GM12878 (cell line): Measurements from ENCODE around the gene SEMA5B. TPM values are rescaled to one million over a fixed set of nuclear protein-coding genes. Genes with fewer than 3 reads are reported as not detected.
A peak's percentile ranks its signal among the peaks of the same experiment; 100 is the strongest.

Experiments
- ATAC-seq: fragments of 200-7000 bp; cut with Tn5 transposase; 3 replicates; pipeline ENCODE4 v1.9.1; 2020; ENCODE audit warnings: mild to moderate bottlenecking, moderate library complexity
- BruUV-seq: library from RNA; stranded (reverse); fragments of 400-500 nt; replicated peaks from 2 replicates; lab custom pipeline; 2021; lab: Mats Ljungman, UMichigan
- CTCF ChIA-PET: fragments of 300-600 bp; sonication (Branson Sonifier 250); formaldehyde crosslinking; extraction: SDS; loops from one replicate; lab custom pipeline; 2021; ENCODE audit warnings: inconsistent platforms; lab: Yijun Ruan, JAX
- POLR2A ChIA-PET: fragments of 350-600 bp; formaldehyde crosslinking; extraction: SDS; loops from one replicate; lab custom pipeline; 2021; ENCODE audit warnings: inconsistent platforms; lab: Charles Lee
- RAD21 ChIA-PET: fragments of 300-600 bp; sonication (Branson Sonifier 250); formaldehyde crosslinking; loops from one replicate; lab custom pipeline; 2023; ENCODE audit warnings: antibody characterized with exemption; ENCODE audit not compliant: unreplicated experiment; lab: Charles Lee
- SMC1A ChIA-PET: fragments of 300-600 bp; sonication (Branson Sonifier 250); formaldehyde crosslinking; loops from one replicate; lab custom pipeline; 2023; ENCODE audit not compliant: unreplicated experiment, uncharacterized antibody; lab: Charles Lee
- DNase-seq: peaks from one replicate; pipeline ENCODE4 v3.0.0-alpha.2; 2011; ENCODE audit warnings: low read depth, low spot score
- FAIRE-seq: peaks from 3 replicates; lab custom pipeline; 2011; peaks lifted over from hg19 to GRCh38; lab: Jason Lieb, UNC
- H2AFZ ChIP-seq: 2 replicates; pipeline ENCODE4 v1.6.0; 2011; ENCODE audit warnings: low read depth, low read length, control low read depth; ENCODE audit not compliant: control insufficient read depth
- H3K27ac ChIP-seq: 2 replicates; pipeline ENCODE4 v1.5.1; 2011; ENCODE audit warnings: control low read depth; ENCODE audit not compliant: control insufficient read depth, insufficient read depth
- H3K27me3 ChIP-seq, 2 experiments: replicated peaks in 1 of 2; 2 replicates each; pipeline versions ENCODE4 v1.6.0 to v1.6.1; 2011; ENCODE audit warnings: low read length in 1 of 2; ENCODE audit not compliant: control insufficient read depth in 2 of 2, insufficient read depth in 2 of 2
- H3K36me3 ChIP-seq, 2 experiments: 2 replicates each; pipeline ENCODE4 v1.5.1; 2011; ENCODE audit warnings: low read length in 1 of 2; ENCODE audit not compliant: control insufficient read depth in 2 of 2, insufficient read depth in 2 of 2
- H3K4me1 ChIP-seq: 2 replicates; pipeline ENCODE4 v1.6.1; 2011; ENCODE audit warnings: mild to moderate bottlenecking, low read length, moderate library complexity, mixed read lengths; ENCODE audit not compliant: control insufficient read depth, insufficient read depth
- H3K4me2 ChIP-seq: 2 replicates; pipeline ENCODE4 v1.6.0; 2011; ENCODE audit warnings: control low read depth; ENCODE audit not compliant: control insufficient read depth, insufficient read depth
- H3K4me3 ChIP-seq: fragments of 200-600 bp; sonication (generic); 2 replicates; pipeline ENCODE4 v1.5.1; 2016
- H3K79me2 ChIP-seq: 2 replicates; pipeline ENCODE4 v1.6.0; 2011; ENCODE audit warnings: low read length; ENCODE audit not compliant: control insufficient read depth, insufficient read depth
- H3K9ac ChIP-seq: 2 replicates; pipeline ENCODE4 v1.8.0; 2011; ENCODE audit warnings: low read length, control low read depth, mixed read lengths; ENCODE audit not compliant: control insufficient read depth, insufficient read depth
- H3K9me3 ChIP-seq: replicated peaks from 3 replicates; pipeline ENCODE4 v1.5.1; 2011; ENCODE audit warnings: mild to moderate bottlenecking, low read length; ENCODE audit not compliant: control insufficient read depth, insufficient read depth
- H4K20me1 ChIP-seq: 2 replicates; pipeline ENCODE4 v1.6.0; 2011; ENCODE audit not compliant: control insufficient read depth, insufficient read depth
- EZH2 ChIP-seq: IDR thresholded peaks from 2 replicates; pipeline ENCODE4 v1.6.1; 2012; ENCODE audit warnings: low read depth, mild to moderate bottlenecking, control low read depth, inconsistent platforms, low read length, borderline replicate concordance; ENCODE audit not compliant: control insufficient read depth
- HDAC6 ChIP-seq: fragments of 200-600 bp; sonication (generic); IDR thresholded peaks from one replicate; pipeline ENCODE4 v1.8.0; 2017; ENCODE audit warnings: antibody characterized with exemption; ENCODE audit not compliant: unreplicated experiment
- RAD51 ChIP-seq: fragments of 450-650 bp; IDR thresholded peaks from 2 replicates; pipeline ENCODE4 v1.6.1; 2016; ENCODE audit warnings: moderate library complexity, mild to moderate bottlenecking, inconsistent platforms
- SUZ12 ChIP-seq: fragments of 200-600 bp; sonication (generic); IDR thresholded peaks from one replicate; pipeline ENCODE4 v1.6.1; 2018; ENCODE audit warnings: antibody characterized with exemption, mild to moderate bottlenecking; ENCODE audit not compliant: unreplicated experiment
- WGBS: methylation state at CpG from one replicate; pipeline ENCODE4 v1.1.6; 2016; ENCODE audit warnings: low lambda C conversion rate; ENCODE audit not compliant: insufficient replicate concordance, insufficient coverage; ENCODE audit errors: missing lambda C conversion rate; 5-methylcytosine and 5-hydroxymethylcytosine counted together
- in situ Hi-C: fragments of 300-500 bp; cut with MboI; formaldehyde crosslinking; loops from 9 replicates; pipeline ENCODE4 v1.14.3; 2018; ENCODE audit warnings: mixed read lengths
- intact Hi-C: fragments of 100-400 bp; cut with micrococcal nuclease; formaldehyde crosslinking; loops from one replicate; pipeline ENCODE4 v1.14.2; 2022; ENCODE audit not compliant: unreplicated experiment
- polyA plus RNA-seq, 11 experiments: library from polyadenylated mRNA; depleted of rRNA in 4 of 11; unstranded in 6 of 11; stranded (reverse) in 5 of 11; fragments of >200 nt; fragmentation: Nextera tagmentation in 4 of 11; fragmentation: Illumina TruSeq in 1 of 11; extraction: Ambion mirVana in 4 of 11; extraction: Trizol in 1 of 11; gene quantifications; 1 replicate in 1 of 11; 2 replicates in 10 of 11; pipeline versions ENCODE4 v1.2.1 to v1.2.3, GENCODE V29; 2011 to 2016; ENCODE audit warnings: inconsistent platforms in 2 of 11, missing spikeins in 2 of 11, low read depth in 1 of 11
- total RNA-seq, 4 experiments: library from RNA; depleted of rRNA in 3 of 4; stranded (reverse); fragments of >200 nt in 3 of 4; fragmentation: Illumina TruSeq in 1 of 4; extraction: Trizol in 1 of 4; gene quantifications; 2 replicates each; pipeline versions ENCODE4 v1.2.1 to v1.2.3, GENCODE V29; 2013 to 2021
- TF ChIP-seq, protein P1 (sequence below): IDR thresholded peaks from 2 replicates; pipeline ENCODE4 v1.6.1; 2011; ENCODE audit warnings: low read depth, mild to moderate bottlenecking, low read length, moderate library complexity, borderline replicate concordance; ENCODE audit errors: extremely low read depth

The SEMA5B gene
- total and polyA plus RNA-seq, 10 of the 15 experiments (the other 5 are each of a cell fraction or from before 2014, with no cell fraction given) = 0.05 TPM; not detected in 9

DNA sequence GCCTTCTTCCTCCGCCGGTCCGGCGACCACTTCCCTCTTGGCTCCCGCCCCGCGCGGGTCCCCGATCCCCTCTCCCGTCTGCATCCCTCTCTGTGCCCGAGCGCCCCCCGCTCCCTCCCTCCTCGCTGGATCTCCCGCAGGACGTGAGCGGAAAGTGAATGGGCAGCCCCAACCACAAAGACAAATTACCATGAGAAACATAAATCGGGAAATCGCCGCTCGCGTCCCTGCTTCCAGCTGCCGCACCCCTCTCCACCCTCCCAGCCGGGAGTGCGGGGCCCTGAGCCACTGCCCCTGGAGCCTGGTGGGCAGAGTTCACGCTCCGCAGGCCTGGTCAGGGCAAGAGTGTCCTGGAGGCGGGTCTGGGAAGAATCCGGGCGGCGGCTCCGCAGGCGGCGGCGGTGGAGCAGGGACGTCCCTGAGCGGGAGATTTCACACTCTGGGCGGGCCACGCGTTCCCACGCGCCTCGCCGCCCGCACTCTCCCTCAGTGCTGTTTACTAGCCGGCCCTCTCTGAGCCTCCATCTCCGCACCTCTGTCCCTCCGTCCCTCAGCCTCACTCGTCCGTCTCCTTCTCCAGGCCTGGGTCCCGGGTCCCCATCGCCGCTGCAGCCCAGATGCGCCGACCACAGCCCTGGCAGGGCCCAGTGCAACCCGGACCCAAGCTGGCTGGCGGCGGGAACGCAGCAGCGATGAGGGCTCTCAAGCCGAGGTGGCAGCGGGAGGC lies 835 bp downstream of the SEMA5B start:
- ChIA-PET POLR2A (interaction anchor here (0.7 kb wide), 1 partner anchor 465 kb away, joined by 3 read pairs; no protein-coding TSS in a partner anchor), RAD21 (interaction anchor here (0.7 to 5.7 kb wide), 3 partner anchors 41 to 272 kb away, joined by 3 to 32 read pairs (median 4); no protein-coding TSS in a partner anchor)

DNA sequence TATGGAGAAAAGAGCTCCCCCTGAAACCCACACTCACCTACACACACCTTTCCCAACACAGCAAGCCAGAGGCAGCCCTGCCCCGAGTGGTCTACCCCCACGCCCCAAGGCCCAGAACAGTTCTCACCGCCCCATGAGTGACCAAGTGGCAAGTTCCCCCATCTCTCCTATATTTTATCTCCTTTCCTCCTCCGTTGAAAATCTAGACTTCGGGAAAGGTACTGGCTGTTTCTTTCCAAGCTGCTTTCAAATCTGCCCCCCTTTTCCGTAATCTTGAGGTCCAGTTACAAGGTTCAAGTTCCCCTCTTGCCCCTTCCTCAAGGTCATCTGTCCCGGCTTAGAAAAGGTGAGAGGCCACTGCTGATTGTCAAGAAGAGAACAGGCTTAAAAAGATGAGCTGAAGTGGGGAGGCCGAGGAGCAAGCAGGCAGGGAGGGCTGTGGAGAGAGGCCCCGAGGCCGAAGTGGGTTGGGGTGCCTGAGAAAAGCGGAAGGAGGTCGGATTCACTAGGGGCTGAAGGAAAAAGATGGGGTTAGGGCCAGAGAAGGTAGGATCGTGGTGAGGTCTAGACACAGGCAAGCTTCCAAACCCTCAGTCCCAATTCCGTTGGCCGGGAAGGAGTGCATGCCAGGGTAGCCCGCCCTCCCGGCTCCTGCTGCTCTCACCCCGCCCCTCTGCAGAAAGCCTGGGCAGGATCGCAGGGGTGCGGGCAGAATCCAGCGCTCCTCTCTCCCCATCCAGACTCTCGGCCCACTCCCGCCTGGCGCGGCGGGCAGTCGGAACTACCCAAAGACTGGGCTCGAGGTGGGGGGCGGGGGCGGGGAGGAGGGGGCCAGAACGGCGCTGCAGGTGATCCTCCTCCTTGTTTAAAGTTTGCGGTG lies 1.7 kb downstream of the SEMA5B start:
- H3K4me2 ChIP-seq = no peak overlapping the region; the same call in 1 of the 2 replicates
- RAD21 ChIA-PET = no interaction called here
- 33% methylated on average over 22 of the region's 33 CpGs for WGBS

More for the DNA sequence above, 835 bp downstream of the SEMA5B start:
- intact Hi-C loops (loop anchor here (5.0 to 10.0 kb wide), 2 partner anchors 464 to 632 kb away; partner anchors contain the start of genes DTX3L and PARP9), in situ Hi-C loops (no loop called here)
- FAIRE-seq (no peak), DNase-seq (no peak), ATAC-seq (peak; percentile 27)
- H3K4me1 ChIP-seq = peaks cover 6% of the 10 kb centered on the region
- H3K27me3 ChIP-seq = peaks cover 18 to 33% of the 10 kb centered on the region in 2 experiments
- WGBS = 1% methylated on average over 45 of the region's 62 CpGs
- H3K36me3 ChIP-seq = no peaks in the 10 kb centered on the region
- H2AFZ ChIP-seq = no peak overlapping the region
- peak overlapping the region; percentile 50; the same call in 1 of the 2 replicates for H3K4me3 ChIP-seq
- H3K9ac ChIP-seq = no peak overlapping the region
- no TSS peak for BruUV-seq
- TF ChIP-seq SUZ12 (peak; percentile 81), HDAC6 (no peak), EZH2 (peak; percentile 20; the same call in 1 of the 2 replicates), RAD51 (no peak)
- peak overlapping the region; percentile 84 for H3K4me2 ChIP-seq
- no peaks in the 10 kb centered on the region; the same call in 1 of the 2 replicates for H4K20me1 ChIP-seq
- H3K27ac ChIP-seq = no peak overlapping the region
- SMC1A ChIA-PET = interaction anchor here (0.7 kb wide), 1 partner anchor 32 kb away, joined by 3 read pairs; no protein-coding TSS in a partner anchor
- no peaks in the 10 kb centered on the region for H3K9me3 ChIP-seq
- CTCF ChIA-PET = interaction anchor here (0.6 to 4.1 kb wide), 7 partner anchors 81 to 720 kb away, joined by 3 to 41 read pairs (median 4); no protein-coding TSS in a partner anchor
- no peaks in the 10 kb centered on the region for H3K79me2 ChIP-seq

More for the DNA sequence above, 1.7 kb downstream of the SEMA5B start:
- FAIRE-seq (no peak), DNase-seq (no peak), ATAC-seq (no peak)
- Histone ChIP-seq H3K4me1 (peaks cover 6% of the 10 kb centered on the region), H2AFZ (no peak overlapping the region), H3K4me3 (no peak overlapping the region), H3K79me2 (no peaks in the 10 kb centered on the region), H3K36me3 (no peaks in the 10 kb centered on the region), H3K9ac (no peak overlapping the region), H3K27ac (no peak overlapping the region), H3K9me3 (no peaks in the 10 kb centered on the region), H4K20me1 (no peaks in the 10 kb centered on the region; the same call in 1 of the 2 replicates), H3K27me3 (peaks cover 18 to 36% of the 10 kb centered on the region in 2 experiments)
- in situ Hi-C loops (no loop called here), intact Hi-C loops (loop anchor here (5.0 to 10.0 kb wide), 2 partner anchors 464 to 631 kb away; partner anchors contain the start of genes DTX3L and PARP9)
- ChIA-PET SMC1A (no interaction called here), CTCF (interaction anchor here (1.5 kb wide), 1 partner anchor 271 kb away, joined by 4 read pairs; no protein-coding TSS in a partner anchor), POLR2A (no interaction called here)
- no TSS peak for BruUV-seq
- TF ChIP-seq, protein P1, sequence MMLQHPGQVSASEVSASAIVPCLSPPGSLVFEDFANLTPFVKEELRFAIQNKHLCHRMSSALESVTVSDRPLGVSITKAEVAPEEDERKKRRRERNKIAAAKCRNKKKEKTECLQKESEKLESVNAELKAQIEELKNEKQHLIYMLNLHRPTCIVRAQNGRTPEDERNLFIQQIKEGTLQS = no peak
- peak; percentile 54; the same call in 1 of the 2 replicates for TF ChIP-seq EZH2
